CD4-positive, alpha-beta T cell treated with Interleukin-12 subunit alpha and Interleukin-12 subunit beta, for 1 hour (primary cell): ENCODE results near the gene GLDC.

Source experiments
- DNase-seq: peaks from one replicate; pipeline ENCODE4 v3.0.0-alpha.2; 2020

GLDC gene

GRCh38 chr9:6489099-6489498 lies 156.4 kb downstream of the GLDC start:
- DNase-seq, result no peak

GRCh38 chr9:6488395-6488794 lies 157.1 kb downstream of the GLDC start:
- peak; percentile 5 for DNase-seq

GRCh38 chr9:6484210-6484609 lies 161.3 kb downstream of the GLDC start:
- no peak for DNase-seq
